MM.1S (cell line): Measurements from ENCODE around the gene ATG4C.
"Not testable (repeated sequence)": the region's sequence is repeated elsewhere in the genome, so short reads cannot be mapped to it uniquely, and the experiment has no call there.

ENCODE experiments used
- EZH2 ChIP-seq: fragments of 300-600 bp; sonication (generic); optimal IDR thresholded peaks from 2 replicates; pipeline ENCODE3; 2017; ENCODE audit warnings: low read depth, mild to moderate bottlenecking, antibody characterized with exemption, low read length, mixed read lengths
- EZH2phosphoT487 ChIP-seq: fragments of 300-600 bp; sonication (generic); IDR thresholded peaks from 2 replicates; pipeline ENCODE4 v1.6.1; 2018; ENCODE audit warnings: antibody characterized with exemption, low read length
- TF ChIP-seq, protein P1 (sequence below): fragments of 300-600 bp; sonication (generic); IDR thresholded peaks from 2 replicates; pipeline ENCODE4 v1.5.1; 2016; ENCODE audit warnings: antibody characterized with exemption, low read length, mixed read lengths

DNA sequence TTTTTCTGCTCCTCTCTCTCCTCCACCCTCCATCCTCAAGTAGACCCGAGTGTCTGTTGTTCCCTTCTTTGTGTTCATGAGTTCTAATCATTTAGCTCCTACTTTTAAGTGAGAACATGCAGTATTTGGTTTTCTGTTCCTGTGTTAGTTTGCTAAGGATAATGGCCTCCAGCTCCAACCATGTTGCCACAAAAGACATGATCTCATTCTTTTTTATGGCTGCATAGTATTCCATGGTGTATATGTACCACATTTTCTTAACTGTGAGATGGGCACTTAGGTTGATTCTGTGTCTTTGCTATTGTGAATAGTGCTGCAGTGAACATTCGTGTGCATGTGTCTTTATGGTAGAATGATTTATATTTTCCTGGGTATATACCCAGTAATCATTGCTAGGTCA is 43.9 kb downstream of the ATG4C start:
- TF ChIP-seq, protein P1, sequence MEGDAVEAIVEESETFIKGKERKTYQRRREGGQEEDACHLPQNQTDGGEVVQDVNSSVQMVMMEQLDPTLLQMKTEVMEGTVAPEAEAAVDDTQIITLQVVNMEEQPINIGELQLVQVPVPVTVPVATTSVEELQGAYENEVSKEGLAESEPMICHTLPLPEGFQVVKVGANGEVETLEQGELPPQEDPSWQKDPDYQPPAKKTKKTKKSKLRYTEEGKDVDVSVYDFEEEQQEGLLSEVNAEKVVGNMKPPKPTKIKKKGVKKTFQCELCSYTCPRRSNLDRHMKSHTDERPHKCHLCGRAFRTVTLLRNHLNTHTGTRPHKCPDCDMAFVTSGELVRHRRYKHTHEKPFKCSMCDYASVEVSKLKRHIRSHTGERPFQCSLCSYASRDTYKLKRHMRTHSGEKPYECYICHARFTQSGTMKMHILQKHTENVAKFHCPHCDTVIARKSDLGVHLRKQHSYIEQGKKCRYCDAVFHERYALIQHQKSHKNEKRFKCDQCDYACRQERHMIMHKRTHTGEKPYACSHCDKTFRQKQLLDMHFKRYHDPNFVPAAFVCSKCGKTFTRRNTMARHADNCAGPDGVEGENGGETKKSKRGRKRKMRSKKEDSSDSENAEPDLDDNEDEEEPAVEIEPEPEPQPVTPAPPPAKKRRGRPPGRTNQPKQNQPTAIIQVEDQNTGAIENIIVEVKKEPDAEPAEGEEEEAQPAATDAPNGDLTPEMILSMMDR = not testable (repeated sequence)
- TF ChIP-seq EZH2phosphoT487, EZH2: not testable (repeated sequence)
